Peyer's patch (tissue), 4 donors: Measurements from ENCODE around the gene KLHDC8A. TPM values are rescaled to one million over a fixed set of nuclear protein-coding genes. Genes with fewer than 3 reads are reported as not detected.
"Not testable (repeated sequence)": the region's sequence is repeated elsewhere in the genome, so short reads cannot be mapped to it uniquely, and the experiment has no call there.

Experiments used
- DNase-seq, 3 donors: peaks; one replicate each; pipeline ENCODE4 v3.0.0-alpha.2; 2017 to 2019
- H3K27ac ChIP-seq, 4 donors: fragments of 200-600 bp; sonication (generic); one replicate each; pipeline ENCODE4 v1.5.1; 2016 to 2019
- H3K27me3 ChIP-seq, 2 donors: fragments of 200-600 bp; sonication (generic); one replicate each; pipeline ENCODE4 v1.5.1; 2019
- H3K36me3 ChIP-seq, 3 donors: fragments of 200-600 bp; sonication (generic); one replicate each; pipeline ENCODE4 v1.5.1; 2016 to 2019
- H3K4me1 ChIP-seq, 4 donors: fragments of 200-600 bp; sonication (generic); one replicate each; pipeline ENCODE4 v1.5.1; 2016 to 2019
- H3K4me3 ChIP-seq, 4 donors: fragments of 200-600 bp; sonication (generic); 1 replicate in 3 of 4; 2 replicates in 1 of 4; pipeline ENCODE4 v1.5.1; 2016 to 2019; ENCODE audit warnings: mild to moderate bottlenecking in 1 of 4
- H3K9me3 ChIP-seq, 4 donors: fragments of 200-600 bp; sonication (generic); one replicate each; pipeline ENCODE4 v1.5.1; 2016 to 2019; ENCODE audit warnings: mild to moderate bottlenecking in 1 of 4
- CTCF ChIP-seq, 6 experiments: fragments of 450-650 bp in 4 of 6; fragments of 200-600 bp in 2 of 6; sonication (generic) in 1 of 6; IDR thresholded peaks; one replicate each; pipeline ENCODE4 v1.5.1; 2017 to 2019; ENCODE audit warnings: antibody characterized with exemption in 6 of 6, mild to moderate bottlenecking in 3 of 6, moderate library complexity in 1 of 6
- POLR2A ChIP-seq, 2 donors: fragments of 450-650 bp; IDR thresholded peaks; one replicate each; pipeline ENCODE4 v1.5.1; 2017; ENCODE audit warnings: antibody characterized with exemption in 2 of 2, mild to moderate bottlenecking in 2 of 2, moderate library complexity in 2 of 2
- total RNA-seq, 4 donors: library from RNA; depleted of rRNA; stranded (reverse); fragments of >200 nt; gene quantifications; one replicate each; pipeline ENCODE4 v1.1.0, GENCODE V29; 2016

KLHDC8A gene
- total RNA-seq, 4 donors from 2014 or later = not detected

GRCh38 chr1:205301205-205301821 is 55.4 kb downstream of the KLHDC8A start:
- DNase-seq = peak; percentile 66 to 81 (median 78)
- Histone ChIP-seq H3K4me3 (no peak overlapping the region), H3K9me3 (no peaks in the 10 kb centered on the region), H3K27ac (peak overlapping the region in 3 of 4 donors; percentile 24 to 60 (median 52)), H3K4me1 (peaks cover 8 to 30% (median 10%) of the 10 kb centered on the region in 4 donors), H3K36me3 (peaks cover 0 to 37% (median 0%) of the 10 kb centered on the region in 3 donors), H3K27me3 (no peaks in the 10 kb centered on the region)
- TF ChIP-seq CTCF (IDR thresholded peaks at IDR 0.05) (no peak), POLR2A (IDR thresholded peaks at IDR 0.05) (no peak)

- Histone ChIP-seq H3K4me3 (no peak overlapping the region), H3K36me3 (peaks cover 0 to 26% (median 0%) of the 10 kb centered on the region in 3 donors), H3K27ac (peak overlapping the region in 1 of 4 donors; percentile 60), H3K27me3 (no peaks in the 10 kb centered on the region), H3K4me1 (peaks cover 7 to 34% (median 10%) of the 10 kb centered on the region in 4 donors), H3K9me3 (no peaks in the 10 kb centered on the region)
- TF ChIP-seq CTCF (IDR thresholded peaks at IDR 0.05) (no peak), POLR2A (IDR thresholded peaks at IDR 0.05) (no peak)
- DNase-seq = no peak
These were observed 56.6 kb downstream of the KLHDC8A start for GRCh38 chr1:205300149-205300548.

GRCh38 chr1:205298191-205298994 is 58.3 kb downstream of the KLHDC8A start:
- DNase-seq = no peak
- H3K27me3 ChIP-seq = no peaks in the 10 kb centered on the region
- no peak overlapping the region for H3K4me3 ChIP-seq
- TF ChIP-seq POLR2A (IDR thresholded peaks at IDR 0.05) (no peak), CTCF (IDR thresholded peaks at IDR 0.05) (no peak)
- no peak overlapping the region for H3K27ac ChIP-seq
- H3K36me3 ChIP-seq = peaks cover 0 to 8% (median 0%) of the 10 kb centered on the region in 3 donors
- no peaks in the 10 kb centered on the region for H3K9me3 ChIP-seq
- peaks cover 8 to 40% (median 17%) of the 10 kb centered on the region in 4 donors for H3K4me1 ChIP-seq

GRCh38 chr1:205297546-205298177 is 59.1 kb downstream of the KLHDC8A start:
- H3K27me3 ChIP-seq, DNase-seq, H3K9me3 ChIP-seq, H3K36me3 ChIP-seq, H3K27ac ChIP-seq, H3K4me3 ChIP-seq: not testable (repeated sequence)
- H3K4me1 ChIP-seq = peaks cover 8 to 38% (median 17%) of the 10 kb centered on the region in 4 donors

- Histone ChIP-seq H3K9me3 (no peaks in the 10 kb centered on the region), H3K27me3 (no peaks in the 10 kb centered on the region), H3K36me3 (no peaks in the 10 kb centered on the region), H3K4me1 (peaks cover 3 to 29% (median 10%) of the 10 kb centered on the region in 4 donors), H3K27ac (no peak overlapping the region), H3K4me3 (no peak overlapping the region)
- no peak for DNase-seq
- TF ChIP-seq CTCF (IDR thresholded peaks at IDR 0.05) (no peak), POLR2A (IDR thresholded peaks at IDR 0.05) (no peak)
These were observed 60.6 kb downstream of the KLHDC8A start for GRCh38 chr1:205296154-205296553.

- H3K9me3 ChIP-seq = no peaks in the 10 kb centered on the region
- DNase-seq = no peak
- no peaks in the 10 kb centered on the region for H3K36me3 ChIP-seq
- H3K4me1 ChIP-seq = peaks cover 3 to 27% (median 7%) of the 10 kb centered on the region in 4 donors
- peak overlapping the region; percentile 27 to 73 (median 52) for H3K27ac ChIP-seq
- H3K27me3 ChIP-seq = no peaks in the 10 kb centered on the region
- TF ChIP-seq CTCF (IDR thresholded peaks at IDR 0.05) = no peak
- TF ChIP-seq POLR2A (IDR thresholded peaks at IDR 0.05) = no peak
- no peak overlapping the region for H3K4me3 ChIP-seq
These were observed 61.8 kb downstream of the KLHDC8A start for GRCh38 chr1:205294934-205295333.
